ENCODE data around the gene SEMA6A. TPM values are rescaled to one million over a fixed set of nuclear protein-coding genes. Genes with fewer than 3 reads are reported as not detected.

SEMA6A gene
- total RNA-seq, 1 experiment from 2014 or later = 2.1 TPM

GRCh38 chr5:116451905-116452450 lies 122.6 kb downstream of the SEMA6A start:
- no peaks in the 10 kb centered on the region for H3K9me3 Mint-ChIP-seq (ENCODE audit: unreplicated experiment)
- ChIA-PET CTCF (interaction anchor here (0.6 to 0.7 kb wide), 2 partner anchors 44 to 131 kb away, joined by 3 read pairs; no protein-coding TSS in a partner anchor), POLR2A (interaction anchor here (0.7 kb wide), 1 partner anchor 13 kb away, joined by 3 read pairs; no protein-coding TSS in a partner anchor)
- no peak overlapping the region for H3K4me3 Mint-ChIP-seq (ENCODE audit: unreplicated experiment)
- H3K36me3 Mint-ChIP-seq (ENCODE audit: insufficient read depth, unreplicated experiment) = no peaks in the 10 kb centered on the region
- DNase-seq (ENCODE audit: unreplicated experiment) = no peak
- TF ChIP-seq, protein P1, sequence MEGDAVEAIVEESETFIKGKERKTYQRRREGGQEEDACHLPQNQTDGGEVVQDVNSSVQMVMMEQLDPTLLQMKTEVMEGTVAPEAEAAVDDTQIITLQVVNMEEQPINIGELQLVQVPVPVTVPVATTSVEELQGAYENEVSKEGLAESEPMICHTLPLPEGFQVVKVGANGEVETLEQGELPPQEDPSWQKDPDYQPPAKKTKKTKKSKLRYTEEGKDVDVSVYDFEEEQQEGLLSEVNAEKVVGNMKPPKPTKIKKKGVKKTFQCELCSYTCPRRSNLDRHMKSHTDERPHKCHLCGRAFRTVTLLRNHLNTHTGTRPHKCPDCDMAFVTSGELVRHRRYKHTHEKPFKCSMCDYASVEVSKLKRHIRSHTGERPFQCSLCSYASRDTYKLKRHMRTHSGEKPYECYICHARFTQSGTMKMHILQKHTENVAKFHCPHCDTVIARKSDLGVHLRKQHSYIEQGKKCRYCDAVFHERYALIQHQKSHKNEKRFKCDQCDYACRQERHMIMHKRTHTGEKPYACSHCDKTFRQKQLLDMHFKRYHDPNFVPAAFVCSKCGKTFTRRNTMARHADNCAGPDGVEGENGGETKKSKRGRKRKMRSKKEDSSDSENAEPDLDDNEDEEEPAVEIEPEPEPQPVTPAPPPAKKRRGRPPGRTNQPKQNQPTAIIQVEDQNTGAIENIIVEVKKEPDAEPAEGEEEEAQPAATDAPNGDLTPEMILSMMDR (IDR thresholded peaks at IDR 0.05; ENCODE audit: unreplicated experiment) = no peak
- H3K27me3 Mint-ChIP-seq (ENCODE audit: insufficient read depth, unreplicated experiment) = no peaks in the 10 kb centered on the region
- BruUV-seq (replicated peaks) = no TSS peak
- no peaks in the 10 kb centered on the region for H3K4me1 Mint-ChIP-seq (ENCODE audit: insufficient read depth, unreplicated experiment)
- no peak overlapping the region for H3K27ac Mint-ChIP-seq (ENCODE audit: low read depth, unreplicated experiment)
- intact Hi-C loops (cut with micrococcal nuclease) = no loop called here

GRCh38 chr5:116451066-116451465 lies 123.6 kb downstream of the SEMA6A start:
- BruUV-seq (replicated peaks) = no TSS peak
- ChIA-PET CTCF (interaction anchor here (0.7 kb wide), 1 partner anchor 45 kb away, joined by 3 read pairs; no protein-coding TSS in a partner anchor), POLR2A (interaction anchor here (0.7 kb wide), 1 partner anchor 257 kb away, joined by 3 read pairs; no protein-coding TSS in a partner anchor)
- Mint-ChIP-seq H3K4me3 (ENCODE audit: unreplicated experiment) (no peak overlapping the region), H3K27ac (ENCODE audit: low read depth, unreplicated experiment) (no peak overlapping the region), H3K36me3 (ENCODE audit: insufficient read depth, unreplicated experiment) (no peaks in the 10 kb centered on the region), H3K4me1 (ENCODE audit: insufficient read depth, unreplicated experiment) (no peaks in the 10 kb centered on the region), H3K27me3 (ENCODE audit: insufficient read depth, unreplicated experiment) (no peaks in the 10 kb centered on the region), H3K9me3 (ENCODE audit: unreplicated experiment) (no peaks in the 10 kb centered on the region)
- intact Hi-C loops (cut with micrococcal nuclease) = no loop called here
- DNase-seq (ENCODE audit: unreplicated experiment) = no peak
- TF ChIP-seq, protein P1 (IDR thresholded peaks at IDR 0.05; ENCODE audit: unreplicated experiment) = no peak

- H3K9me3 Mint-ChIP-seq (ENCODE audit: unreplicated experiment) = no peaks in the 10 kb centered on the region
Observed at GRCh38 chr5:116449458-116449857, 125.2 kb downstream of the SEMA6A start.

DNA sequence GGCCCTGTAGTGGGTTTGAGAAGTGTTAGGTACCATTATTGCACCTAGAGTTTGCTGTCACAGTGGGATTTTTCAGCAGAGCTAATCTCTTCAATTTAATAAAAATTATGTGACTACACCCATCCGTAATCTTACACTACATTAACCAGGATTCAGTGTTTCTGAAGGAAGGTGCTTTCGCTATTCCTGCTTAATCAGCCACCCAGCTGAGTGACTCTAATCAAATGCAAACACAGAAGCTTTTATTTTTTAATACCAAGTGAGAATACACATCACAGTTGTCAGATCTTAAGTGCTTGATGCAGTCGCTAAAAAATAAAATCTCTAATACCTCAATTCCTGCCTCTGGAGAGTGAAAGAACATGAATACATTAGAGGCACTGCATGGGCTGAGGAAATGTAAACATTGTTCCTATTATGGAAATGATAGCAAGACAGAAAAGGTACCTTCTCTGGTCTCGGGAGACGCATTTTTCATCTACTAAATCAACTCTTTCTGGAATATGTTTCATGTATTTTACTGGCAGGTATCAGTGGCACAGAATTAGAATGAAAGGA lies 125.7 kb downstream of the SEMA6A start:
- BruUV-seq (replicated peaks) = no TSS peak
- Mint-ChIP-seq H3K27ac (ENCODE audit: low read depth, unreplicated experiment) (no peak overlapping the region), H3K4me1 (ENCODE audit: insufficient read depth, unreplicated experiment) (no peaks in the 10 kb centered on the region), H3K36me3 (ENCODE audit: insufficient read depth, unreplicated experiment) (no peaks in the 10 kb centered on the region), H3K9me3 (ENCODE audit: unreplicated experiment) (no peaks in the 10 kb centered on the region), H3K4me3 (ENCODE audit: unreplicated experiment) (no peak overlapping the region), H3K27me3 (ENCODE audit: insufficient read depth, unreplicated experiment) (no peaks in the 10 kb centered on the region)
- DNase-seq (ENCODE audit: unreplicated experiment) = no peak
- ChIA-PET POLR2A (no interaction called here), CTCF (no interaction called here)
- TF ChIP-seq, protein P1 (IDR thresholded peaks at IDR 0.05; ENCODE audit: unreplicated experiment) = no peak
- intact Hi-C loops (cut with micrococcal nuclease) = no loop called here

More at GRCh38 chr5:116449458-116449857, 125.2 kb downstream of the SEMA6A start:
- no TSS peak for BruUV-seq (replicated peaks)
- DNase-seq (ENCODE audit: unreplicated experiment) = no peak
- no peaks in the 10 kb centered on the region for H3K36me3 Mint-ChIP-seq (ENCODE audit: insufficient read depth, unreplicated experiment)
- H3K4me1 Mint-ChIP-seq (ENCODE audit: insufficient read depth, unreplicated experiment) = no peaks in the 10 kb centered on the region
- POLR2A ChIA-PET = no interaction called here
- TF ChIP-seq, protein P1 (IDR thresholded peaks at IDR 0.05; ENCODE audit: unreplicated experiment) = no peak
- CTCF ChIA-PET = no interaction called here
- no peak overlapping the region for H3K27ac Mint-ChIP-seq (ENCODE audit: low read depth, unreplicated experiment)
- no peaks in the 10 kb centered on the region for H3K27me3 Mint-ChIP-seq (ENCODE audit: insufficient read depth, unreplicated experiment)
- intact Hi-C loops (cut with micrococcal nuclease) = no loop called here
- no peak overlapping the region for H3K4me3 Mint-ChIP-seq (ENCODE audit: unreplicated experiment)

All from MCF 10A (cell line).